Measurements from ENCODE around the gene SORCS1. TPM values are rescaled to one million over a fixed set of nuclear protein-coding genes. Genes with fewer than 3 reads are reported as not detected.

The SORCS1 gene
- total RNA-seq, 1 donor from 2014 or later, result 11.1 TPM

- Mint-ChIP-seq H3K4me1 (peaks cover 13% of the 10 kb centered on the region), H3K27ac (no peak overlapping the region), H3K9me3 (no peaks in the 10 kb centered on the region), H3K4me3 (no peak overlapping the region), H3K36me3 (no peaks in the 10 kb centered on the region), H3K27me3 (ENCODE audit: insufficient read depth, low read depth) (peaks cover 2% of the 10 kb centered on the region)
- H2AFZ ChIP-seq (replicated peaks), result no peak overlapping the region
- H3K4me3 ChIP-seq, result no peak overlapping the region
- no peak for DNase-seq (ENCODE audit: low spot score)
- no peaks in the 10 kb centered on the region for H4K20me1 ChIP-seq (ENCODE audit: low read depth)
- no peaks in the 10 kb centered on the region for H3K36me3 ChIP-seq
- no peaks in the 10 kb centered on the region for H3K27me3 ChIP-seq
- H3F3A ChIP-seq (ENCODE audit: low read depth), result peaks cover 9% of the 10 kb centered on the region
- TF ChIP-seq CTCF (IDR thresholded peaks at IDR 0.05) (no peak), EZH2phosphoT487 (IDR thresholded peaks at IDR 0.05) (no peak), EZH2 (IDR thresholded peaks at IDR 0.05) (no peak)
- peaks cover 13% of the 10 kb centered on the region for H3K4me1 ChIP-seq
- no peak overlapping the region for H3K27ac ChIP-seq
- no peaks in the 10 kb centered on the region for H3K9me3 ChIP-seq (ENCODE audit: low read depth)
- H3K79me2 ChIP-seq (ENCODE audit: low read depth), result no peaks in the 10 kb centered on the region
- no peak overlapping the region for H3K4me2 ChIP-seq
- no peak overlapping the region for H3K9ac ChIP-seq
Measured at GRCh38 chr10:106626371-106626770, 538.1 kb downstream of the SORCS1 start.

GRCh38 chr10:106625751-106626150 is 538.8 kb downstream of the SORCS1 start:
- peak; percentile 59 for DNase-seq (ENCODE audit: low spot score)
- Mint-ChIP-seq H3K4me3 (no peak overlapping the region), H3K36me3 (no peaks in the 10 kb centered on the region), H3K4me1 (peaks cover 13% of the 10 kb centered on the region), H3K27ac (no peak overlapping the region), H3K9me3 (no peaks in the 10 kb centered on the region), H3K27me3 (ENCODE audit: insufficient read depth, low read depth) (peaks cover 2% of the 10 kb centered on the region)
- TF ChIP-seq CTCF (IDR thresholded peaks at IDR 0.05) (no peak), EZH2phosphoT487 (IDR thresholded peaks at IDR 0.05) (no peak), EZH2 (IDR thresholded peaks at IDR 0.05) (no peak)
- H3K4me2 ChIP-seq, result peak overlapping the region; percentile 29
- H3K27ac ChIP-seq, result no peak overlapping the region
- H4K20me1 ChIP-seq (ENCODE audit: low read depth), result no peaks in the 10 kb centered on the region
- peak overlapping the region; percentile 44 for H2AFZ ChIP-seq (replicated peaks)
- no peaks in the 10 kb centered on the region for H3K79me2 ChIP-seq (ENCODE audit: low read depth)
- H3K9ac ChIP-seq, result no peak overlapping the region
- no peaks in the 10 kb centered on the region for H3K9me3 ChIP-seq (ENCODE audit: low read depth)
- H3F3A ChIP-seq (ENCODE audit: low read depth), result peaks cover 9% of the 10 kb centered on the region
- no peaks in the 10 kb centered on the region for H3K36me3 ChIP-seq
- H3K4me3 ChIP-seq, result no peak overlapping the region
- no peaks in the 10 kb centered on the region for H3K27me3 ChIP-seq
- peaks cover 13% of the 10 kb centered on the region for H3K4me1 ChIP-seq

GRCh38 chr10:106619346-106619745 is 545.2 kb downstream of the SORCS1 start:
- Histone ChIP-seq H3K27me3 (no peaks in the 10 kb centered on the region), H3K4me2 (no peak overlapping the region), H3K4me1 (no peaks in the 10 kb centered on the region), H3K9ac (no peak overlapping the region), H3K79me2 (ENCODE audit: low read depth) (no peaks in the 10 kb centered on the region), H2AFZ (replicated peaks) (no peak overlapping the region), H3K4me3 (no peak overlapping the region), H3K27ac (no peak overlapping the region), H3K9me3 (ENCODE audit: low read depth) (no peaks in the 10 kb centered on the region), H4K20me1 (ENCODE audit: low read depth) (no peaks in the 10 kb centered on the region), H3F3A (ENCODE audit: low read depth) (no peaks in the 10 kb centered on the region), H3K36me3 (no peaks in the 10 kb centered on the region)
- DNase-seq (ENCODE audit: low spot score), result no peak
- Mint-ChIP-seq H3K27me3 (ENCODE audit: insufficient read depth, low read depth) (peaks cover 4% of the 10 kb centered on the region), H3K4me3 (no peak overlapping the region), H3K9me3 (no peaks in the 10 kb centered on the region), H3K27ac (no peak overlapping the region), H3K36me3 (no peaks in the 10 kb centered on the region), H3K4me1 (no peaks in the 10 kb centered on the region)
- no peak for TF ChIP-seq CTCF (IDR thresholded peaks at IDR 0.05)
- no peak for TF ChIP-seq EZH2 (IDR thresholded peaks at IDR 0.05)
- no peak for TF ChIP-seq EZH2phosphoT487 (IDR thresholded peaks at IDR 0.05)

Data from neural progenitor cell (in vitro differentiated cells).